ENCODE measurements around the gene SSC4D. TPM values are rescaled to one million over a fixed set of nuclear protein-coding genes. Genes with fewer than 3 reads are reported as not detected.
"Not testable (repeated sequence)": the region's sequence is repeated elsewhere in the genome, so short reads cannot be mapped to it uniquely, and the experiment has no call there.

SSC4D gene
- total and polyA plus RNA-seq, 2 experiments from 2014 or later = 0.43 to 0.66 TPM

DNA sequence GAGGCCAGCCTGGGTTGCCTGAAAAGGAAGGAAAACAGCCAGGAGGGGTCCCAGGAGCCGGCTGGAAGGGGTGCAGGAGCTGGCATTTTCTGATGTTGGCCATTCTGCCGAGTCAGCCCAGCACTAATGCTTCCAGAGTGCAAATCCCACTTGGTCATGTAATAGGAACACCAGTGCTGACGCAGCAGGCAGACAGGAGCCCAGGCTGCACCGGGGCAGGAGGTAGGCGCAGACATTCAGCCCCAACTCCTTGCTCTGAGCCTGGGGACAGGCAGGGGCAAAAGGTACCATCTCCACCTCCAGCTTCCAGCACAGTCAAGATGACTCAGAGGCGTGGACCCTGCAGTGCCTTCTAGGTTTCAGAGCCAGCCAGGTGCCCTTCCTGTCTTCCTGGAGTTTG is 40.5 kb downstream of the SSC4D start:
- Histone ChIP-seq H3K27me3 (replicated peaks; ENCODE audit: insufficient read depth) (no peaks in the 10 kb centered on the region), H3K4me1 (ENCODE audit: insufficient read depth) (peaks cover 22% of the 10 kb centered on the region), H3K4me3 (no peak overlapping the region), H3F3A (ENCODE audit: insufficient read depth) (peaks cover 12% of the 10 kb centered on the region), H3K9me3 (ENCODE audit: low read depth) (no peaks in the 10 kb centered on the region), H2AFZ (no peak overlapping the region), H4K20me1 (ENCODE audit: insufficient read depth) (no peaks in the 10 kb centered on the region), H3K27ac (no peak overlapping the region), H3K36me3 (ENCODE audit: low read depth) (no peaks in the 10 kb centered on the region), H3K4me2 (ENCODE audit: unreplicated experiment) (no peak overlapping the region), H3K9me2 (ENCODE audit: insufficient read depth) (no peaks in the 10 kb centered on the region), H3K9ac (no peak overlapping the region), H3K79me2 (ENCODE audit: insufficient read depth) (no peaks in the 10 kb centered on the region)
- WGBS, 2 experiments (ENCODE audit: low coverage in 1 of 2, low lambda C conversion rate in 2 of 2, missing lambda C conversion rate in 2 of 2) = 59 to 60% methylated on average over 6 of the region's 6 CpGs
- in situ Hi-C loops (cut with MboI) = no loop called here
- DNase-seq = no peak
- TF ChIP-seq EZH2 (IDR thresholded peaks at IDR 0.05; ENCODE audit: insufficient read depth, poor library complexity, severe bottlenecking) (no peak), EZH2phosphoT487 (IDR thresholded peaks at IDR 0.05; ENCODE audit: insufficient read depth, low read depth) (no peak)

DNA sequence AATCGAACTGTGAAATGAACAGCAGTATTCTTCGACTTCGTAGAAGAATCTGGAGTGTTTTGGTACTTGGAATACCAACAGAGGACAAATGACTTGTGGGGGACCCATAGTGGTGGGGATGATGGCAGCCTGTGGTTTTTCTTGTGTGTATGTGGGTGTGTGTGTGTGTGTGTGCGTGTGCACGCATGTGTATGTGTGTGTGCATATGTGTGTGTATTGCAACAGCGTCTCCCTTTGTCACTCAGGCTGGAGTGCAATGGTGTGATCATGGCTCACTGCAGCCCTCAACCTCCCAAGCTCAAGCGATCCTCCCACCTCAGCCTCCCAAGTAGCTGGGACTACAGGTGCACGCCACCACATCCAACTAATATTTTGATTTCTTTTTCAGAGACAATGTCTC is 41.3 kb downstream of the SSC4D start:
- no peak overlapping the region for H3K27ac ChIP-seq
- in situ Hi-C loops (cut with MboI) = no loop called here

DNA sequence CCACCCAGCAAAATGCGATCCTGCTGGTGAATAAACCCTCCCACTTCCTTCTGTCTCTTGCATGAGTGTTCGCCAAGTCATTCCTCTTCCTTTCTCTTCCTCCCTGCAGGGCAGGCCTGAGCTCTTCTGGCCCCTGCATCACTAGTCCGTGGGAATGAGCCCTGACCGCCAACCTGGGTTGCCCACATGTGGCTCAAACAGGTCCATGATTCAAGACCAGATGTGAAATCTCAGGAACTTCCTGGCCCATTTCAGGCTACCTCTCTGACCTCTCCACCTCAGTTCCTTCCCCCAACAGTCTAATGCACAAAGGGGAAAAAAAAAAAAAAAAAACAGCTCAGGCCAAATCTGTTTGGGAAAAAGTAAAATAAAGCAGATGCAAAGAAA is 45.3 kb downstream of the SSC4D start:
- peak overlapping the region; percentile 43 for H3K4me3 ChIP-seq
- H4K20me1 ChIP-seq (ENCODE audit: insufficient read depth) = no peaks in the 10 kb centered on the region
- TF ChIP-seq EZH2 (IDR thresholded peaks at IDR 0.05; ENCODE audit: insufficient read depth, poor library complexity, severe bottlenecking) = no peak
- TF ChIP-seq EZH2phosphoT487 (IDR thresholded peaks at IDR 0.05; ENCODE audit: insufficient read depth, low read depth) = no peak
- H3K36me3 ChIP-seq (ENCODE audit: low read depth) = no peaks in the 10 kb centered on the region
- H3K27ac ChIP-seq = peak overlapping the region; percentile 90
- H3K9me3 ChIP-seq (ENCODE audit: low read depth) = no peaks in the 10 kb centered on the region
- H3K9ac ChIP-seq = peak overlapping the region; percentile 66
- H3K79me2 ChIP-seq (ENCODE audit: insufficient read depth) = no peaks in the 10 kb centered on the region
- H2AFZ ChIP-seq = peak overlapping the region; percentile 86
- DNase-seq = peak; percentile 89
- H3K4me2 ChIP-seq (ENCODE audit: unreplicated experiment) = peak overlapping the region; percentile 75
- peaks cover 22% of the 10 kb centered on the region for H3F3A ChIP-seq (ENCODE audit: insufficient read depth)
- H3K27me3 ChIP-seq (replicated peaks; ENCODE audit: insufficient read depth) = no peaks in the 10 kb centered on the region
- WGBS, 2 experiments (ENCODE audit: low coverage in 1 of 2, low lambda C conversion rate in 2 of 2, missing lambda C conversion rate in 2 of 2) = 0 to 5% methylated on average over 4 of the region's 4 CpGs
- in situ Hi-C loops (cut with MboI) = no loop called here
- H3K4me1 ChIP-seq (ENCODE audit: insufficient read depth) = peaks cover 26% of the 10 kb centered on the region
- H3K9me2 ChIP-seq (ENCODE audit: insufficient read depth) = no peaks in the 10 kb centered on the region

More for the DNA sequence above, 41.3 kb downstream of the SSC4D start:
- Histone ChIP-seq H3K27me3 (replicated peaks; ENCODE audit: insufficient read depth) (no peaks in the 10 kb centered on the region), H3K79me2 (ENCODE audit: insufficient read depth) (no peaks in the 10 kb centered on the region), H3K9me3 (ENCODE audit: low read depth) (no peaks in the 10 kb centered on the region), H3K4me1 (ENCODE audit: insufficient read depth) (peaks cover 23% of the 10 kb centered on the region), H3K4me3 (no peak overlapping the region), H3K36me3 (ENCODE audit: low read depth) (no peaks in the 10 kb centered on the region), H2AFZ (no peak overlapping the region), H3K9ac (no peak overlapping the region), H3F3A (ENCODE audit: insufficient read depth) (peaks cover 18% of the 10 kb centered on the region), H4K20me1 (ENCODE audit: insufficient read depth) (no peaks in the 10 kb centered on the region), H3K9me2 (ENCODE audit: insufficient read depth) (no peaks in the 10 kb centered on the region), H3K4me2 (ENCODE audit: unreplicated experiment) (no peak overlapping the region)
- TF ChIP-seq EZH2 (IDR thresholded peaks at IDR 0.05; ENCODE audit: insufficient read depth, poor library complexity, severe bottlenecking) = no peak
- TF ChIP-seq EZH2phosphoT487 (IDR thresholded peaks at IDR 0.05; ENCODE audit: insufficient read depth, low read depth) = no peak
- 81 to 83% methylated on average over 8 of the region's 8 CpGs for WGBS, 2 experiments (ENCODE audit: low coverage in 1 of 2, low lambda C conversion rate in 2 of 2, missing lambda C conversion rate in 2 of 2)
- DNase-seq = no peak

DNA sequence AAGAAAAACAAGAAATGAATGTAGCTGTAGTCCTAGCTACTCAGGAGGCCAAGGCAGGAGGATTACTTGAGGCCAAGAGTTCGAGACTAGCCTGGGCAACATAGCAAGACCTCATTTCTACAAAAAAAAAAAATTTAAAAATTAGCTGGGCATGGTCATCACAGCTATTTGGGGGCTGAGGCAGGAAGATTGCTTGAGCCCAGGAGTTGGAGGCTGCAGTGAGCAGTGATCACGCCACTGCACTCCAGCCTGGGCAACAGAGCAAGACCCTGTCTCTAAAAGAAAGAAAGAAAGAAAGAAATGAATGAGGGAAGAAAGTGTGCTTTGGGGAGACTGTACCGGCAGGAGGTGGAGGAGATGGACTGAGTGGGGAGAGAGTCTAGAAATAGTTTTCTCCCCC is 45.7 kb downstream of the SSC4D start:
- Histone ChIP-seq H3K4me2 (ENCODE audit: unreplicated experiment) (peak overlapping the region; percentile 75), H3K4me1 (ENCODE audit: insufficient read depth) (peaks cover 26% of the 10 kb centered on the region), H3F3A (ENCODE audit: insufficient read depth) (peaks cover 22% of the 10 kb centered on the region), H3K9ac (peak overlapping the region; percentile 66), H3K27ac (peak overlapping the region; percentile 90), H3K4me3 (peak overlapping the region; percentile 43), H2AFZ (peak overlapping the region; percentile 86)
- H3K9me2 ChIP-seq (ENCODE audit: insufficient read depth); DNase-seq; H3K27me3 ChIP-seq (replicated peaks; ENCODE audit: insufficient read depth); H4K20me1 ChIP-seq (ENCODE audit: insufficient read depth); H3K9me3 ChIP-seq (ENCODE audit: low read depth); H3K36me3 ChIP-seq (ENCODE audit: low read depth); in situ Hi-C loops (cut with MboI); H3K79me2 ChIP-seq (ENCODE audit: insufficient read depth): not testable (repeated sequence)
- WGBS, 2 experiments (ENCODE audit: low coverage in 1 of 2, low lambda C conversion rate in 2 of 2, missing lambda C conversion rate in 2 of 2) = 54 to 56% methylated on average over 3 of the region's 3 CpGs
